NCI-H1436 treated with DMSO at 0.1 percent for 48 hours (cell line): ENCODE data around the gene CHORDC1.
"Not testable (repeated sequence)": the region's sequence is repeated elsewhere in the genome, so short reads cannot be mapped to it uniquely, and the experiment has no call there.

ENCODE experiments used
- DNase-seq: peaks from one replicate; lab custom pipeline; 2025; lab: John Stamatoyannopoulos, UW

CHORDC1 gene

DNA sequence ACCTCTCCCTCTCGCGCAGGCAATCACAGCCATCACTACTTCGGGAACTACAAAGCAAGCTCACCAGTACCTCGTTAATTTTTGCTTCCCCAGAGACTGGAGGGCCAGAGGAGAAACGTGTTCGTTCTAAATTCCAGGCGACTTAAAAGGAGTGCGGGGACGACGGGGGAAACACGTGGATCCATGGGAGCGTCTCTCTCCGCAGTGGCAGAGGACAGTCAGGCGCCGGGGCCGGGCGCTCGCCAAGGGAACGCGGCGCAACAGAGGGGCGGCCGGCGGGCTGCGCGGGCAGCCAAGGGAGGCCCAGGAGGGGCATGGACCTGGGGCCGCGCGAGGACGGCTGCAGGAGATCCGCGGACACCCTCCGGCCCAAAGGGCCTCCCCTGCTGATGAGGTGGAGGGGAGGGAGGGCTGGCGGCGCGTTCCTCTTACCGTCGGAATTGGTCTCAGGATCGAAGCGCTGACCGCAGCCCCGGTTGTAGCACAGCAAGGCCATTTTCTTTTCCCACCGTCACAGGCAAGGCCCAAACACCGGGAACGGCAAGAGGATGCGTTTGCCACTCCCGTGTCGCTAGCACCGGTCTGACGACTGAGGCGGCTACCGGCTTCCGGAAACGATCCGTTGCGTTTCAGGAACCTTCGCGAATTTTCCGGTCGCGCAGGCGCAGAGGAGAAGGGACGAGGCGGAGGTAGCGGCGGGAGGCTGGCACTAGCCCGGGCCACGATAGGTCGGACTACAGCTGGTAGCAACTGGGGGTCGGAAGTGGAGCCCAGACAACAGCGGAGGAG, at the start of gene CHORDC1:
CHORDC1 (minus strand) TSS at position 591 of the 789 bp plus-strand sequence; CDS start at position 496, 95 bp downstream.
- DNase-seq = no peak

DNA sequence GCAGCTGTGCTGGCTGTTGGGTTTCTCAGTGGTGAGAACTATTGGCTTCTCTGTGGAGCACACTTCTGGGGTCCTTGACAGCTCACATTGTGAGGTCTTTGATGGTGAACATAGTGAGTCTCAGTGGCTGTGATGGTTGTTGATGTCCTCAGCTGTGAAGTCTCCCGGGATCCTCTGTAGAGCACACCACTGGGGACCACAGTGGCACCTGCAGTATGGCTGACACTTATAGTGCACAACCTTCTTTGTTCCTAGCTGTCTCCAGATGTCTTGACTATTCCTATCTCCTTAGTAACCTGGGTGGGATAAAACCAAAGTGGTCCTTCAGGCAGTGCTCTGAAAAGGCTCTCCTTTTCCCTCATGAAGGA, 34.3 kb upstream of the CHORDC1 start:
- DNase-seq = no peak

DNA sequence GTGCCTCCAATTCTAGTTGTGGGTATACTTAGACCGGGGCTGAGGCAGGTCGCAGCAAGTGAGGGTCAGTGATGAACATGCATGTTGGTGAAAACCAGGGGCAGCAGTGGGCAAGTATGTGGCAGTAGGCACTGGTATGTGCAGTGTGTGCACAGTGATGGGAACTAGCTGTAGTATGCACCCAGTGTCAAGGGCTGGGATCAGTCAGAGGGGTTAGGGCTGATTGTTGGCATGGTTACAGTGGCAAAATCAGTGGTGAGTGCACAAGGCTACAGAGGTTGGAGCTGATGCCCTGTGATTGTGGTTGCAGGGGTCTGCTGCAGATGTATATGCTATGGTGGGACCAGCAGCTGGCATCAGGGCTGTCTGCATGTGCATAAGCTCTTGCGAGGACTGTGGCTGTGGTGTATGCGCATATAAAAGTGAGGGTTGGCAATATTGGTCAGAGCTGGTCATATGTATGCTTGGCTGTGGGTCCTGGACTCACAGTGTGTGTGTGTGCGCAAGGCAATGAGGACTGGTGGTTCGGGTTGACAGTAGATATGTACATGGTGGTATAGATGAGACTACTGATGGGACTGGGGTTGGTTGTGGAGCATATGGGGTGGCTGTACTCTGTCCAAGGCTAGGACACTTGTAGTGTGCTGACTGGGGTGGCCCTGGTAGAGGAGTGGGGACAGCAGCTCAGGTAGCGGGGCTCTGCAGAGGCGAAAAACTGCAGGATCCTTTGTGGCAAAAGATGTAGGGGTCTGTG, 33.7 kb upstream of the CHORDC1 start:
- no peak for DNase-seq

- no peak for DNase-seq
Observed at GRCh38 chr11:90254065-90254464, 31.2 kb upstream of the CHORDC1 start.

DNA sequence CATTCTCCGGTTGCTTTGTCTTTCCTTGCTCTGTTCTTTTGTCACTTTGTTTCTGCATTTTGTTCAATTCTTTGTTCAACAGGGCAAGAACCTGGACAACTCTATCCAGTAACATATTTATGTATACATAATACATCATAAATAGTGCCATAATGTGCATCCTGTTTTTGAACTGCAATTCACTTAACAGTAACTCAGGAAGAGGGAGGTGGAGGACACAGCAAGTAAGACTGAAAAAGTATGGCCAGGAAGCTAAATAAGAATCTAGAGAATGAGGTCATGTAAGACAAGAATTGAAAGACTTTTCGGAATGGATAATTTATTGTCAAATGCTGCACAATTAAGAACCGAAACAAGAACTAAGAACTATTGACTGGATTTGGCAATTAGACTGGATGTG, 29.2 kb upstream of the CHORDC1 start:
- DNase-seq = no peak

- peak; percentile 50 for DNase-seq
Observed at GRCh38 chr11:90251599-90251998, 28.8 kb upstream of the CHORDC1 start.

DNA sequence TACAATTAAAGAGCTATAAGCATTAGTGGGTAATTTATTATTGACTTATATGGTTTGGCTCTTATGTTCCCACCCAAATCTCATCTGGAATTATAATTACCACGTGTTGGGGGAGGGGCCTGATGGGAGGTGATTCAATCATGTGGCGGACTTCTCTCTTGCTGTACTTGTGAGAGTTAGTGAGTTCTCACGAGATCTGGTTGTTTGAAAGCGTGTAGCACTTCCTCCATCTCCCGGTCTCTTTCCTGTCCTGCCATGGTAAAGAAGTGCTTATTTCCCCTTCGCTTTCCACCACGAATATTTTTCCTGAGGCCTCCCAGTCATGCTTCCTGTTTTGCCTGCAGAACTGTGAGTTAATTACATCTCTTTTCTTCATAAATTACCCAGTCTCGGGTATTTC, 28.1 kb upstream of the CHORDC1 start:
- no peak for DNase-seq

DNA sequence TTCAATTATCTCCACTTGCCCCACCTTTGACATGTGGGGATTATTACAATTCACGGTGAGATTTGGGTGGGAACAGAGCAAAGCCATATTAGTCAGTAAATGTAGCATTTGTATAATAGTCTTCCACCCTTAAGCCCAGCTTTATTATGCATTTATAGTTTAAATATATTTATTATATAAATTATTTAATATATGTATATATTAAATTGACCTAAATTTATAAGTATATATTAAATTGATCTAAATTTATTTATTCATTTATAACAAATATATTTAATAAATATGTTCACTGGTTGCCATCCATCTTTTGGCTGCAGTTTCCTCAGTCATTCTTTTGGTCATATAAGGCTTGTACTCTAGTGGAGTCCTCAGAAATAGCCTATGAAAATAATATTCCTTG, 23.6 kb upstream of the CHORDC1 start:
- DNase-seq = no peak

DNA sequence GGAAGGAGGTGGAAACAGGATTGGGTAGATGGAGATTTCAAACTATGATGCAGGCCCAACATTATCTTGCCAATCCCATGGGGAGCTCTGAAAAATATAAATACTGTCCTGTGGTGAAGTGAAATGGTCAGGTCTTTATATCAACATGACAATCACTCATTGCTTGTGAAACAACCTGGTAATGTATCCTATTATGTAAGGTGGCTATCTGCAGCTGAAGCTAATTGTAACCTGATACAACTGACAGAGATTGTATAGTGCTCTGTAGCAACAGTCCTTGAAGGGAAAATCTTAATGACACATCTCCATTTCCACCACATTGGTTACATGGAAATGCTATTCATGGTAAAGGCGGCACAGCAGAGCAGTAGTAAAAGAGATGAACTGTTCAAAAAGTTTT, 20.7 kb upstream of the CHORDC1 start:
- peak; percentile 79 for DNase-seq

GRCh38 chr11:90242894-90243416, 20.1 kb upstream of the CHORDC1 start:
- DNase-seq = no peak

DNA sequence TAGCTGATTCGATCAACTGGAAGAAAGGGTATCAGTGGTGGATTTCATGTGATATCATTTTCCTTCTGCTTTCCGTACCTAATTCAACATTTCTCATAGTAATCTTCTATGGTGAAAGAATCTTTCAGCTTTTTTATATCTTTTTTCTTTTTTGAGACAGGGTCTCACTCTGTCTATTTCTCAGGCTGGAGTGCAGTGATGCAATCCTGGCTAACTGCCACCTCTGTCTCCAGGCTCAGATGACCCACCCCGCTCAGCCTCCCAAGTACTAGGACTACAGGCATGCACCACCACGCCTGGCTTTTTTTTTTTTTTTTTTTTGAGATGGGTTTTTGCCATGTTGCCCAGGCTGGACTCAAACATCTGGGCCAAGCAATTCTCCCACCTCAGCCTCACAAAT, 18.6 kb upstream of the CHORDC1 start:
- DNase-seq = no peak

DNA sequence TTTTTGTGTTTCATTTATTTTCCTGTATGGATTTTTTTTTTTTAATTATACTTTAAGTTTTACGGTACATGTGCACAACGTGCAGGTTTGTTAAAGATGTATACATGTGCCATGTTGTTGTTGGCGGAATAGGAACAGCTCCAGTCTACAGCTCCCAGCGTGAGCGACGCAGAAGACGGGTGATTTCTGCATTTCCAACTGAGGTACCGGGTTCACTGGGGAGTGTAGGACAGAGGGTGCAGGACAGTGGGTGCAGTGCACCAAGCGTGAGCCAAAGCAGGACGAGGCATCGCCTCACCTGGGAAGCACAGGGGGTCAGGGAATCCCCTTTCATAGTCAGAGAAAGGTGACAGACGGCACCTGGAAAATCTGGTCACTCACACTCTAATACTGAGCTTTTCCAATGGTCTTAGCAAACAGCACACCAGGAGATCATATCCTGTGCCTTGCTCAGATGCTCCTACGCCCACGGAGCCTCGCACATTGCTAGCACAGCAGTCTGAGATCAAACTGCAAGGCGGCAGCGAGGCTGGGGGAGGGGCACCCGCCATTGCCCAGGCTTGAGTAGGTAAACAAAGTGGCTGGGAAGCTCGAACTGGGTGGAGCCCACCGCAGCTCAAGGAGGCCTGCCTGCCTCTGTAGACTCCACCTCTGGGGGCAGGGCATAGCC, 17.3 kb upstream of the CHORDC1 start:
- DNase-seq = not testable (repeated sequence)

DNA sequence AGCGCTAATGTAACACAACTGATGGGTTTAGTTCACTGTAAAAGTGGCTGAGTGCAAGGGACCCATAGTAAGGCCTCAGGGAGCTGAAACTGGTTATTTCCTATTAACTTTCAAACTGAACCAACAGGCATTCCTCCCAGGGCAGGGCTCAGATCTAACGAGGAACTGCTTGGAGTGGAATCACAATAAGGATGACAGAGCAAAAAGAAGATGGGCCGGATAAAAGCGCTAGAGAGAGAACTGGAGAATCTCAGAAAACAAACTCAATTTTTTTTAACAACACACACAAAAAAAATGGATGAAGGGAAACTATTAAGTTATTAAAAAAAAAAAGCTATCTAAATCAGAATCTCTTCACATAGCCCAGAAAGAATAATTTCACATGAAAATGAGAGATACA, 14.2 kb upstream of the CHORDC1 start:
- no peak for DNase-seq

- no peak for DNase-seq
Observed at GRCh38 chr11:90235526-90235925, 12.7 kb upstream of the CHORDC1 start.

DNA sequence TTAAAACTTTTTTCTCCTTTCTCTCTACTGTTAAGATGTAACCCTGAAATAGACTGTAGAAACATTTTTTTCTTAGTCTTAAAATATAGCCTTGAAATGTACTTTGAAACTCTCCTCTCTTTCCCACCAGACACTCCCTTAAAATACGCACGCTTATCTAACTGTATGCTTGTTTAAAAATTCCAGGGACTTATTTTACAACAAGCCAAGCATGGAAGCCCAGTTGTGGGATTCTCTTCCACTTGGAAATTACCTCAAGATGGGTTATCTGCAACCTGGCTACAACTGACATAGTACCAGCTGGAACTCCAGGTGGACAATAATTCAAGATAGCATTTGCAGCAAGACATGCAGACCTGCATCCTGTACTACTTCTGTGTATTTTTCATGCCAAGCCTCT, 12.1 kb upstream of the CHORDC1 start:
- no peak for DNase-seq

DNA sequence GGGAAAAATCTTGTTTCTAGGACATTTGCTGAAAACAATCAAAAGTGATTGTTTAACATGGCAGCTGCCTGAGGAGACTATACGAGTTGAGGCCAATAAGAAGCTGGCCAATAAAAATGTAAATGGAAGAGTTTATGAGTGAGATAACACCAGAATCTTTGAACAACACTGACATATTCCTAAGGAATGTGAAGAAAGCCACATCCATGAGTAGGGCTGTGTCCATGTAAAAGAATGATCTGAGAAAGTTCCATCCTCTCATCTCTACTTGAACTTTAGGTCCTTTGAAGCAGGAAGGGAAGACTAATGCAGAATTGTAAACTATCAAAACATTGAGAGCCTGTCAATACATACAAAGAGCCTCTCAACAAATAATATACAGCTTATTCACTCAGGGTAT, 6.9 kb upstream of the CHORDC1 start:
- DNase-seq = no peak

- no peak for DNase-seq
Observed at GRCh38 chr11:90228056-90228455, 5.2 kb upstream of the CHORDC1 start.

GRCh38 chr11:90223248-90223585, 368 bp upstream of the CHORDC1 start:
- no peak for DNase-seq

- DNase-seq = no peak
Observed at GRCh38 chr11:90221803-90222458, 918 bp downstream of the CHORDC1 start.

- no peak for DNase-seq
Observed at GRCh38 chr11:90220391-90220790, 2.5 kb downstream of the CHORDC1 start.

- no peak for DNase-seq
Observed at GRCh38 chr11:90219438-90219837, 3.4 kb downstream of the CHORDC1 start.

DNA sequence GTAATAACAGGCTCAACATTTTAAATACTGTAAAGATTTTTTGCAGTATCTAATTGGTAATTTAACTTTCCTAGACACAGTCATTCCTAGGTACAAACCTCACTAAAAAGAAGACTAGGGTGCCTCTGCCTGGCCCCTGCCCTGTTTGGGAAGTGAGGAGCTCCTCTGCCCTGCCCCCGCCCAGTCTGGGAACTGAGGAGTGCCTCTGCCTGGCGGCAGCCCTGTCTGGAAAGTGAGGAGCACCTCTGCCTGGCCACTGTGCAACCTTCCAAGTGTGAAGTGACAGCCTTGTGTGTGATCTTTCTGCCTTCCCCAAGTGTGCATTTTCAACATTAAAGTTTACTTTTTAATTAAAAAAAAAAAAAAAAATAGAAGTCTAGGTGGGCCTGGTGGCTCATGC, 4.2 kb downstream of the CHORDC1 start:
- no peak for DNase-seq
